Ovary (tissue), 3 donors: ENCODE data around the gene CDH11.

Experiments used
- EP300 ChIP-seq: sonication (generic); formaldehyde crosslinking; IDR thresholded peaks from one replicate; pipeline ENCODE4 v1.6.1; 2017; ENCODE audit warnings: antibody characterized with exemption
- POLR2A ChIP-seq: fragments of 450-650 bp; IDR thresholded peaks from one replicate; pipeline ENCODE4 v1.6.1; 2017; ENCODE audit warnings: antibody characterized with exemption, mild to moderate bottlenecking, moderate library complexity
- TF ChIP-seq, protein P1 (sequence below), 3 donors: fragments of 450-650 bp in 2 of 3; fragments of 200-600 bp in 1 of 3; IDR thresholded peaks; one replicate each; pipeline versions ENCODE4 v1.5.1 to v1.8.0; 2016 to 2022; ENCODE audit warnings: antibody characterized with exemption in 3 of 3, mild to moderate bottlenecking in 1 of 3
- donor health status: DM: no; HTN: no; CAD: no.

DNA sequence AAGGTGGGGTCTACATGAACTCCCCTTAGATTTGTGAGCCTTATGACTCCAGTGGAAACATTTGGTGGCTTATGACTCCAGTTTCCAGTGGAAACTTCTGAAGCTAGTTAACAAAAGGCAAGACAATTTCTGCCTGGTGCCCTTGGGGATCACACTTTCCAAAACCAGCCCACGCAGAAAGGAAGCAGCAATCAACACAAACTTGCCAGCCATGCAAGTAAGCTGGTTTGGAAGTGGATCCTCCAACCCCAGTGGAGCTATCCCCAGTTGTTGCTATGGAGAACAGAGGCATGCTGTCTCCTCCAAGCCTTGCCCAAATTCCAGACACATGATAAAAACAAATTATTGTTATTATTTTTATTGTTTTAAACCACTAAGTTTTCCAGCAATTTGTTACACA, 130.9 kb downstream of the CDH11 start:
- no peak for TF ChIP-seq POLR2A
- TF ChIP-seq, protein P1, sequence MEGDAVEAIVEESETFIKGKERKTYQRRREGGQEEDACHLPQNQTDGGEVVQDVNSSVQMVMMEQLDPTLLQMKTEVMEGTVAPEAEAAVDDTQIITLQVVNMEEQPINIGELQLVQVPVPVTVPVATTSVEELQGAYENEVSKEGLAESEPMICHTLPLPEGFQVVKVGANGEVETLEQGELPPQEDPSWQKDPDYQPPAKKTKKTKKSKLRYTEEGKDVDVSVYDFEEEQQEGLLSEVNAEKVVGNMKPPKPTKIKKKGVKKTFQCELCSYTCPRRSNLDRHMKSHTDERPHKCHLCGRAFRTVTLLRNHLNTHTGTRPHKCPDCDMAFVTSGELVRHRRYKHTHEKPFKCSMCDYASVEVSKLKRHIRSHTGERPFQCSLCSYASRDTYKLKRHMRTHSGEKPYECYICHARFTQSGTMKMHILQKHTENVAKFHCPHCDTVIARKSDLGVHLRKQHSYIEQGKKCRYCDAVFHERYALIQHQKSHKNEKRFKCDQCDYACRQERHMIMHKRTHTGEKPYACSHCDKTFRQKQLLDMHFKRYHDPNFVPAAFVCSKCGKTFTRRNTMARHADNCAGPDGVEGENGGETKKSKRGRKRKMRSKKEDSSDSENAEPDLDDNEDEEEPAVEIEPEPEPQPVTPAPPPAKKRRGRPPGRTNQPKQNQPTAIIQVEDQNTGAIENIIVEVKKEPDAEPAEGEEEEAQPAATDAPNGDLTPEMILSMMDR (IDR thresholded peaks at IDR 0.05), result no peak
- no peak for TF ChIP-seq EP300
